Natural killer cell (primary cell): Measurements from ENCODE around the gene RHOT2. TPM values are rescaled to one million over a fixed set of nuclear protein-coding genes. Genes with fewer than 3 reads are reported as not detected.

ENCODE experiments used
- ATAC-seq, 3 donors: fragments of 150-1000 bp in 2 of 3; fragments of 200-7000 bp in 1 of 3; cut with Tn5 transposase; 1 replicate in 1 of 3; 2 replicates in 2 of 3; pipeline ENCODE4 v1.10.0; 2021; ENCODE audit warnings: mild to moderate bottlenecking in 2 of 3, moderate library complexity in 2 of 3
- DNase-seq, 2 donors: peaks; one replicate each; pipeline versions ENCODE4 v3.0.0 to v3.0.0-alpha.2; 2013 to 2021; ENCODE audit warnings: mixed read lengths in 1 of 2
- H3K27ac ChIP-seq: one replicate; pipeline ENCODE4 v1.5.1; 2013; ENCODE audit warnings: mild to moderate bottlenecking, low read length
- H3K27me3 ChIP-seq: one replicate; pipeline ENCODE4 v1.6.1; 2013; ENCODE audit warnings: low read length; ENCODE audit not compliant: control insufficient read depth, insufficient read depth
- H3K36me3 ChIP-seq: one replicate; pipeline ENCODE4 v1.6.1; 2013; ENCODE audit warnings: low read length; ENCODE audit not compliant: control insufficient read depth, insufficient read depth
- H3K4me1 ChIP-seq: one replicate; pipeline ENCODE4 v1.6.1; 2013; ENCODE audit warnings: low read length; ENCODE audit not compliant: control insufficient read depth, insufficient read depth
- H3K4me3 ChIP-seq: one replicate; pipeline ENCODE4 v1.5.1; 2013; ENCODE audit warnings: low read length
- H3K9me3 ChIP-seq: one replicate; pipeline ENCODE4 v1.6.1; 2013; ENCODE audit warnings: low read length; ENCODE audit not compliant: control insufficient read depth, insufficient read depth
- H3K27ac Mint-ChIP-seq, 2 donors: one replicate each; pipeline ENCODE4 v1.8.0; 2022; ENCODE audit warnings: mild to moderate bottlenecking in 2 of 2, mixed read lengths in 2 of 2, moderate library complexity in 1 of 2
- H3K27me3 Mint-ChIP-seq, 2 donors: one replicate each; pipeline ENCODE4 v1.8.0; 2022; ENCODE audit warnings: low read depth in 2 of 2, mixed read lengths in 2 of 2
- H3K36me3 Mint-ChIP-seq: one replicate; pipeline ENCODE4 v1.8.0; 2022; ENCODE audit warnings: mixed read lengths
- H3K4me1 Mint-ChIP-seq, 2 donors: one replicate each; pipeline ENCODE4 v1.8.0; 2022; ENCODE audit warnings: mixed read lengths in 2 of 2
- H3K4me3 Mint-ChIP-seq: one replicate; pipeline ENCODE4 v1.8.0; 2022; ENCODE audit warnings: mild to moderate bottlenecking, moderate library complexity, mixed read lengths
- H3K9me3 Mint-ChIP-seq, 2 donors: one replicate each; pipeline ENCODE4 v1.8.0; 2022; ENCODE audit warnings: mixed read lengths in 2 of 2
- CTCF ChIP-seq: fragments of 200-600 bp; IDR thresholded peaks from one replicate; pipeline ENCODE4 v1.8.0; 2022; ENCODE audit warnings: antibody characterized with exemption
- WGBS: methylation state at CpG from one replicate; pipeline ENCODE4 v1.1.7; 2013; ENCODE audit warnings: missing lambda C conversion rate; ENCODE audit not compliant: insufficient coverage; 5-methylcytosine and 5-hydroxymethylcytosine counted together
- intact Hi-C: fragments of 100-400 bp; cut with micrococcal nuclease; formaldehyde crosslinking; loops from one replicate; pipeline ENCODE4 v1.14.2; 2022
- total RNA-seq, 4 donors: library from RNA; stranded (reverse); fragments of 120-200 nt in 1 of 4; gene quantifications; one replicate each; pipeline versions ENCODE4 v1.2.3 to v1.2.4, GENCODE V29; 2013 to 2022

The RHOT2 gene
- total RNA-seq, 3 donors from 2014 or later (not counting 1 experiment from before 2014, with no cell fraction given), result 205 to 216 (median 211) TPM

GRCh38 chr16:625117-625976 is 42.6 kb upstream of the RHOT2 start:
- Mint-ChIP-seq H3K27ac (no peak overlapping the region), H3K4me3 (no peak overlapping the region), H3K27me3 (no peaks in the 10 kb centered on the region), H3K36me3 (no peaks in the 10 kb centered on the region), H3K9me3 (no peaks in the 10 kb centered on the region), H3K4me1 (no peaks in the 10 kb centered on the region)
- no peaks in the 10 kb centered on the region for H3K27me3 ChIP-seq
- H3K4me1 ChIP-seq, result no peaks in the 10 kb centered on the region
- peaks cover 9% of the 10 kb centered on the region for H3K36me3 ChIP-seq
- intact Hi-C loops, result no loop called here
- no peak overlapping the region for H3K27ac ChIP-seq
- no peak overlapping the region for H3K4me3 ChIP-seq
- ATAC-seq (no peak), DNase-seq (no peak)
- no peaks in the 10 kb centered on the region for H3K9me3 ChIP-seq
- 93% methylated on average over 37 of the region's 37 CpGs for WGBS
- TF ChIP-seq CTCF, result no peak

- H3K4me3 Mint-ChIP-seq, result no peak overlapping the region
- Histone ChIP-seq H3K36me3 (peaks cover 9% of the 10 kb centered on the region), H3K9me3 (no peaks in the 10 kb centered on the region), H3K27ac (no peak overlapping the region), H3K4me3 (no peak overlapping the region), H3K27me3 (no peaks in the 10 kb centered on the region), H3K4me1 (no peaks in the 10 kb centered on the region)
- ATAC-seq, result no peak
- H3K36me3 Mint-ChIP-seq, result no peaks in the 10 kb centered on the region
- no peak for TF ChIP-seq CTCF
- H3K9me3 Mint-ChIP-seq, result no peaks in the 10 kb centered on the region
- no peaks in the 10 kb centered on the region for H3K4me1 Mint-ChIP-seq
- 96% methylated on average over 35 of the region's 35 CpGs for WGBS
- intact Hi-C loops, result no loop called here
- H3K27me3 Mint-ChIP-seq, result no peaks in the 10 kb centered on the region
- H3K27ac Mint-ChIP-seq, result no peak overlapping the region
- no peak for DNase-seq
Measured at GRCh38 chr16:625977-626765, 41.8 kb upstream of the RHOT2 start.

GRCh38 chr16:626787-627453 is 41.0 kb upstream of the RHOT2 start:
- intact Hi-C loops, result no loop called here
- TF ChIP-seq CTCF, result no peak
- no peaks in the 10 kb centered on the region for H3K4me1 ChIP-seq
- H3K4me3 ChIP-seq, result no peak overlapping the region
- no peak for ATAC-seq
- Mint-ChIP-seq H3K36me3 (no peaks in the 10 kb centered on the region), H3K9me3 (no peaks in the 10 kb centered on the region), H3K4me3 (no peak overlapping the region), H3K27ac (no peak overlapping the region), H3K27me3 (no peaks in the 10 kb centered on the region), H3K4me1 (no peaks in the 10 kb centered on the region)
- H3K27me3 ChIP-seq, result no peaks in the 10 kb centered on the region
- no peak for DNase-seq
- H3K36me3 ChIP-seq, result peaks cover 9% of the 10 kb centered on the region
- WGBS, result 93% methylated on average over 29 of the region's 29 CpGs
- H3K27ac ChIP-seq, result no peak overlapping the region
- no peaks in the 10 kb centered on the region for H3K9me3 ChIP-seq
